GM12892 (cell line): ENCODE results near the gene PRR33.

ENCODE experiments used
- POLR2A ChIP-seq: IDR thresholded peaks from 2 replicates; pipeline ENCODE4 v1.6.1; 2011; ENCODE audit warnings: low read depth, low read length, control low read depth
- POLR2AphosphoS5 ChIP-seq: IDR thresholded peaks from 2 replicates; pipeline ENCODE4 v1.6.1; 2011; ENCODE audit warnings: low read depth, low read length, control low read depth
- TAF1 ChIP-seq: IDR thresholded peaks from 2 replicates; pipeline ENCODE4 v1.6.1; 2011; ENCODE audit warnings: low read depth, mild to moderate bottlenecking, control low read depth, low read length, borderline replicate concordance

DNA sequence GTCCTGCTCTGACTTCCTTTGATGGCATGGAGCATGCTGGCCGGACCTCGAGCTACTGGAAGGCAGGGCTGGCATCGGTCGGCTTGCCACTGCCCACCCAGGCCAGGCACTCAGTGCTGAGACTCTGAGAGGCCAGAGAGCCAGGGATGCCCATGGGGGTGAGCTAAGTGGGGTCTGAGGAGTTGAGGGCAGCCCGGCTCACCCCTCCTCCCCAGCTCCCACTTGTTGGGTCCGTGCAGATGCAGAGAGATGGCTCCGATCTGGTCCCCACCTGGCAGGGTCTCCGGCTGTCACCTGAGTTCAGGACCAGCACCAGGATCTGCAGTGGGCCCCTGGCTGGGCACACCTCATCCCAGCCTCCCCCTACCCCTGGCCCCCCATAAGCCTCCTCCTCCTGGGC, 25.5 kb downstream of the PRR33 start:
- TF ChIP-seq TAF1 (no peak), POLR2A (no peak), POLR2AphosphoS5 (no peak)
